SU-DHL-6 (cell line): Measurements from ENCODE around the gene GLI3.

Source experiments
- H2AFZ ChIP-seq: fragments of 200-600 bp; sonication (generic); 2 replicates; pipeline ENCODE4 v1.6.1; 2014; ENCODE audit warnings: low read depth, mild to moderate bottlenecking, moderate library complexity, mixed read lengths, antibody characterized with exemption, low read length; ENCODE audit not compliant: severe bottlenecking
- H3F3A ChIP-seq: fragments of 200-600 bp; shearing (Covaris generic); 2 replicates; pipeline ENCODE4 v1.6.0; 2016; ENCODE audit warnings: antibody characterized with exemption, mild to moderate bottlenecking; ENCODE audit not compliant: insufficient read depth
- H3K27ac ChIP-seq: fragments of 200-600 bp; sonication (generic); 2 replicates; pipeline ENCODE4 v1.5.1; 2016; ENCODE audit warnings: low read depth, mild to moderate bottlenecking, low read length, moderate library complexity, mixed read lengths
- H3K27me3 ChIP-seq: fragments of 200-600 bp; sonication (generic), shearing (Covaris generic); 2 replicates; pipeline ENCODE4 v1.6.0; 2014; ENCODE audit warnings: mild to moderate bottlenecking, low read length
- H3K36me3 ChIP-seq: fragments of 200-600 bp; sonication (generic); 2 replicates; pipeline ENCODE4 v1.6.1; 2014; ENCODE audit warnings: mild to moderate bottlenecking, low read length, mixed read lengths
- H3K4me2 ChIP-seq: fragments of 300-600, 200-600 bp; shearing (Covaris generic), sonication (generic); 2 replicates; pipeline ENCODE4 v1.6.0; 2014; ENCODE audit warnings: low read length, low read depth, mild to moderate bottlenecking; ENCODE audit not compliant: poor library complexity, severe bottlenecking
- H3K4me3 ChIP-seq: fragments of 200-600 bp; sonication (generic); 2 replicates; pipeline ENCODE4 v1.5.1; 2014; ENCODE audit warnings: antibody characterized with exemption, low read length, mild to moderate bottlenecking, mixed read lengths; ENCODE audit not compliant: insufficient read depth, poor library complexity, severe bottlenecking
- H3K79me2 ChIP-seq: fragments of 200-600 bp; sonication (generic); 2 replicates; pipeline ENCODE4 v1.6.1; 2014; ENCODE audit warnings: mild to moderate bottlenecking, low read length, moderate library complexity; ENCODE audit not compliant: insufficient read depth
- H3K9ac ChIP-seq: fragments of 200-600 bp; sonication (generic); 2 replicates; pipeline ENCODE4 v1.7.0; 2014; ENCODE audit warnings: mild to moderate bottlenecking, low read length
- H3K9me2 ChIP-seq: fragments of 200-600 bp; sonication (generic); replicated peaks from 2 replicates; pipeline ENCODE4 v1.6.1; 2014; ENCODE audit warnings: low read length; ENCODE audit not compliant: insufficient read depth
- H3K9me3 ChIP-seq: fragments of 200-600 bp; sonication (generic); 2 replicates; pipeline ENCODE4 v1.6.1; 2014; ENCODE audit warnings: low read length, mixed read lengths; ENCODE audit not compliant: insufficient read depth
- H4K20me1 ChIP-seq: fragments of 200-600 bp; sonication (generic); 2 replicates; pipeline ENCODE4 v1.6.1; 2014; ENCODE audit warnings: low read depth, mild to moderate bottlenecking, antibody characterized with exemption, low read length, moderate library complexity, mixed read lengths
- EZH2phosphoT487 ChIP-seq: fragments of 200-600 bp; sonication (generic), shearing (Covaris generic); conservative IDR thresholded peaks from 2 replicates; pipeline ENCODE4 v1.6.1; 2018; ENCODE audit warnings: mild to moderate bottlenecking, antibody characterized with exemption, low read length, moderate library complexity, mixed read lengths
- TF ChIP-seq, protein P1 (sequence below): fragments of 200-600 bp; sonication (generic); IDR thresholded peaks from one replicate; pipeline ENCODE4 v1.5.1; 2017; ENCODE audit warnings: antibody characterized with exemption, mild to moderate bottlenecking, low read length, moderate library complexity; ENCODE audit not compliant: insufficient read depth, poor library complexity, severe bottlenecking

GLI3 gene

DNA sequence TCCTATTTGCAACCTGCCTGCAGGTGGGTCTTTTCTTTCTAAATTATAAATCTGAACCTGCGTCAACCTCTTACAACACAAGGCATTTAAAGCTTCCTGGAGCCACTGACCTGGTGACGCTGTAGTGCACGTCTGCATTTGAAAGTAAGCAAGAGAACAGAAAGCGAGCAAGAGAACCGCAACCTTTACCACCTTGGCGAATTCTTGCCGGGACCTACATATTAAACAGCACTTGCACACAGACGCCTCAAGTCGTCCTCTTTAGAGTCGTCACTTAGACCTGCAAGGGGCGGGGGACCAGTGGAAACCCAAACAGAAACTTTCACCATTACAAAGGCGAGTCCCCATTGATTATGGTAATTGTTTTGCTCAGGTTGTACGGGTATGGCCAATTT lies 9.5 kb downstream of the GLI3 start:
- TF ChIP-seq, protein P1, sequence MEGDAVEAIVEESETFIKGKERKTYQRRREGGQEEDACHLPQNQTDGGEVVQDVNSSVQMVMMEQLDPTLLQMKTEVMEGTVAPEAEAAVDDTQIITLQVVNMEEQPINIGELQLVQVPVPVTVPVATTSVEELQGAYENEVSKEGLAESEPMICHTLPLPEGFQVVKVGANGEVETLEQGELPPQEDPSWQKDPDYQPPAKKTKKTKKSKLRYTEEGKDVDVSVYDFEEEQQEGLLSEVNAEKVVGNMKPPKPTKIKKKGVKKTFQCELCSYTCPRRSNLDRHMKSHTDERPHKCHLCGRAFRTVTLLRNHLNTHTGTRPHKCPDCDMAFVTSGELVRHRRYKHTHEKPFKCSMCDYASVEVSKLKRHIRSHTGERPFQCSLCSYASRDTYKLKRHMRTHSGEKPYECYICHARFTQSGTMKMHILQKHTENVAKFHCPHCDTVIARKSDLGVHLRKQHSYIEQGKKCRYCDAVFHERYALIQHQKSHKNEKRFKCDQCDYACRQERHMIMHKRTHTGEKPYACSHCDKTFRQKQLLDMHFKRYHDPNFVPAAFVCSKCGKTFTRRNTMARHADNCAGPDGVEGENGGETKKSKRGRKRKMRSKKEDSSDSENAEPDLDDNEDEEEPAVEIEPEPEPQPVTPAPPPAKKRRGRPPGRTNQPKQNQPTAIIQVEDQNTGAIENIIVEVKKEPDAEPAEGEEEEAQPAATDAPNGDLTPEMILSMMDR = no peak
- TF ChIP-seq EZH2phosphoT487 = no peak
- Histone ChIP-seq H3K36me3 (no peaks in the 10 kb centered on the region), H3K9me2 (no peaks in the 10 kb centered on the region), H2AFZ (no peak overlapping the region), H3K27ac (no peak overlapping the region), H3K9me3 (no peaks in the 10 kb centered on the region), H3K79me2 (no peaks in the 10 kb centered on the region), H3K4me2 (no peak overlapping the region), H3K27me3 (0 out of 2 replicates have a peak, but pooled peaks cover 5% of the 10 kb centered on the region), H3K4me3 (no peak overlapping the region), H4K20me1 (no peaks in the 10 kb centered on the region), H3F3A (no peaks in the 10 kb centered on the region), H3K9ac (no peak overlapping the region)

DNA sequence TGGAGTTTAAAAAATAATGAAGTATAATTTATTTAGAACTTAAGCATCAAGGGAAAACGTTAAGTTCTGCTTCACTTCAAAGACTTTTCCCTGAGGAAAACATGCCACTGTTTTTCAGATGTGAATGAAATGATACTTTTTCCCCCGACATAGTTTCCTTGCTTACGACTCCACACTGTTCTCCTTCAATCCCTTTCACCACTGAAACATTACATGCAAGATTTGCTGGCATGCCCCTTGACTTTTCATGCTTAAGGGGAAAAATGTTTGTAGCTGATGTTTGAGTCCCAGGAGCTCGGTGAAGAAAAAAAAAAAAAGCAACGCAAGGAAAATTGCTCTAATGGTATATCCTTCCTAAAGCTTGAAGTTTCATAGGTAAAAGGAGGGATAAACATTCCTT lies 10.0 kb downstream of the GLI3 start:
- Histone ChIP-seq H4K20me1 (no peaks in the 10 kb centered on the region), H3K27me3 (0 out of 2 replicates have a peak, but pooled peaks cover 5% of the 10 kb centered on the region), H3K4me2 (no peak overlapping the region), H3K36me3 (no peaks in the 10 kb centered on the region), H3K27ac (no peak overlapping the region), H3F3A (no peaks in the 10 kb centered on the region), H3K9ac (no peak overlapping the region), H3K9me2 (no peaks in the 10 kb centered on the region), H3K4me3 (no peak overlapping the region), H3K79me2 (no peaks in the 10 kb centered on the region), H3K9me3 (no peaks in the 10 kb centered on the region), H2AFZ (no peak overlapping the region)
- TF ChIP-seq, protein P1 = no peak
- TF ChIP-seq EZH2phosphoT487 = no peak

DNA sequence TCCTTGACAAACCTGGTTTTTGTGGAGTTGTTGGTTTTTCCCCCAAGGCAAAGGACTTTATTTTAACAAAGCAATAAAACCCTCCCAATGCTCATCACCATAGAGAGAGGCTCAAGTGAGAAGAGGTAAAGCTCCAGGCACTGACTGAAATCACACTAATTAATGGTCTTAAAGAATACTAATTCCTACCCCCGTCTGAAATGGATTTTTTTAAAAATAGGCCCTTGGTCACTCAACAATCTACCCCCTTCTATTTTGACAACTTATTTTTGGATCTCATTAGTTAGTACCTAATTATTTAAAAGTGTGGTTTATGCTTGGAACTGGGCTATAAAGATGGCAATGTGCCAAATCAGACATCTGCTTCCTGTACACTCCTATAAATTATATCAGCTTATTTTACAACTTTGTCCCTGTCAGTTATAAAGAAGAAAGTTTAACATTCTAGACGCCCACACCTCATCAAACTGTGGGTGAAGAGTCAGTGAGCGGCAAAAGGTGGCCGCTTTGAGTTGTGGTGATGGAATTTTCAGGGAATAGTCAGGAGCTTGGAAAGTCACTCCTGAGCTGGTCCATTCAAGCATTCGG lies 10.6 kb downstream of the GLI3 start:
- no peaks in the 10 kb centered on the region for H3K79me2 ChIP-seq
- TF ChIP-seq, protein P1 = no peak
- no peak for TF ChIP-seq EZH2phosphoT487
- H3K9me2 ChIP-seq = no peaks in the 10 kb centered on the region
- no peak overlapping the region for H2AFZ ChIP-seq
- no peak overlapping the region for H3K4me2 ChIP-seq
- no peak overlapping the region for H3K27ac ChIP-seq
- H3K9me3 ChIP-seq = no peaks in the 10 kb centered on the region
- no peaks in the 10 kb centered on the region for H4K20me1 ChIP-seq
- no peak overlapping the region for H3K4me3 ChIP-seq
- H3K9ac ChIP-seq = no peak overlapping the region
- no peaks in the 10 kb centered on the region for H3F3A ChIP-seq
- H3K36me3 ChIP-seq = no peaks in the 10 kb centered on the region
- 0 out of 2 replicates have a peak, but pooled peaks cover 5% of the 10 kb centered on the region for H3K27me3 ChIP-seq
